ENCODE measurements around the gene LRMDA. TPM values are rescaled to one million over a fixed set of nuclear protein-coding genes. Genes with fewer than 3 reads are reported as not detected.
A peak's percentile ranks its signal among the peaks of the same experiment; 100 is the strongest.

The LRMDA gene
- total RNA-seq, 4 donors from 2014 or later = 0.76 to 6.4 (median 1.3) TPM

- DNase-seq (ENCODE audit: low spot score in 2 of 2) = no peak
- intact Hi-C loops (cut with DNase I; ENCODE audit: low total_unique reads) = no loop called here
- no peak overlapping the region for H3K4me3 ChIP-seq (ENCODE audit: low read depth, poor library complexity, severe bottlenecking)
- TF ChIP-seq CTCF (IDR thresholded peaks at IDR 0.05) (no peak), POLR2A (IDR thresholded peaks at IDR 0.05) (no peak)
- 97 to 98% methylated on average over 3 of the region's 3 CpGs for WGBS, 2 donors
Measured at GRCh38 chr10:76032700-76033039, 601.2 kb downstream of the LRMDA start.

GRCh38 chr10:76033457-76034196 is 602.2 kb downstream of the LRMDA start:
- DNase-seq (ENCODE audit: low spot score in 2 of 2) = peak in 1 of 2 donors; percentile 21
- WGBS, 2 donors = 19 to 21% methylated on average over 15 of the region's 15 CpGs

GRCh38 chr10:76034353-76035205 is 603.2 kb downstream of the LRMDA start:
- intact Hi-C loops (cut with DNase I; ENCODE audit: low total_unique reads) = no loop called here
- no peak overlapping the region for H3K4me3 ChIP-seq (ENCODE audit: low read depth, poor library complexity, severe bottlenecking)
- 63 to 76% methylated on average over 22 to 23 of the region's 23 CpGs for WGBS, 2 donors
- no peak for DNase-seq (ENCODE audit: low spot score in 2 of 2)
- no peak for TF ChIP-seq CTCF (IDR thresholded peaks at IDR 0.05)
- TF ChIP-seq POLR2A (IDR thresholded peaks at IDR 0.05) = no peak

More at GRCh38 chr10:76033457-76034196, 602.2 kb downstream of the LRMDA start:
- TF ChIP-seq POLR2A (IDR thresholded peaks at IDR 0.05) (no peak), CTCF (IDR thresholded peaks at IDR 0.05) (no peak)
- intact Hi-C loops (cut with DNase I; ENCODE audit: low total_unique reads) = no loop called here
- H3K4me3 ChIP-seq (ENCODE audit: low read depth, poor library complexity, severe bottlenecking) = no peak overlapping the region

GRCh38 chr10:76035206-76036110 is 604.0 kb downstream of the LRMDA start:
- intact Hi-C loops (cut with DNase I; ENCODE audit: low total_unique reads) = loop anchor here (2.0 kb wide), 1 partner anchor 641 kb away; no protein-coding TSS in a partner anchor
- WGBS, 2 donors = 65 to 71% methylated on average over 20 of the region's 20 CpGs
- DNase-seq (ENCODE audit: low spot score in 2 of 2) = no peak
- no peak for TF ChIP-seq CTCF (IDR thresholded peaks at IDR 0.05)
- no peak for TF ChIP-seq POLR2A (IDR thresholded peaks at IDR 0.05)
- no peak overlapping the region for H3K4me3 ChIP-seq (ENCODE audit: low read depth, poor library complexity, severe bottlenecking)

- no peak overlapping the region for H3K4me3 ChIP-seq (ENCODE audit: low read depth, poor library complexity, severe bottlenecking)
- TF ChIP-seq POLR2A (IDR thresholded peaks at IDR 0.05) = no peak
- peak in 1 of 3 donors; percentile 76 for TF ChIP-seq CTCF (IDR thresholded peaks at IDR 0.05)
- intact Hi-C loops (cut with DNase I; ENCODE audit: low total_unique reads) = loop anchor here (2.0 kb wide), 1 partner anchor 642 kb away; no protein-coding TSS in a partner anchor
- DNase-seq (ENCODE audit: low spot score in 2 of 2) = peak; percentile 74 to 96
- 27 to 28% methylated on average over 18 of the region's 18 CpGs for WGBS, 2 donors
Measured at GRCh38 chr10:76036111-76036940, 604.9 kb downstream of the LRMDA start.
